HepG2 (cell line): ENCODE measurements around the gene TSSK6. TPM values are rescaled to one million over a fixed set of nuclear protein-coding genes. Genes with fewer than 3 reads are reported as not detected.

Experiments used
- ATAC-seq: fragments of 200-7000 bp; cut with Tn5 transposase; 3 replicates; pipeline ENCODE4 v1.9.1; 2020; ENCODE audit warnings: mild to moderate bottlenecking, moderate library complexity
- BruUV-seq: library from RNA; stranded (reverse); fragments of 400-500 nt; replicated peaks from 2 replicates; lab custom pipeline; 2021; lab: Mats Ljungman, UMichigan
- CTCF ChIA-PET: fragments of 300-600 bp; formaldehyde crosslinking; extraction: SDS; loops from one replicate; lab custom pipeline; 2021; ENCODE audit warnings: low total read pairs, inconsistent platforms, low intra/inter-chr PET ratio; lab: Yijun Ruan, JAX
- POLR2A ChIA-PET: fragments of 350-600 bp; sonication (Branson Sonifier 250); formaldehyde crosslinking; loops from one replicate; lab custom pipeline; 2020; ENCODE audit warnings: antibody characterized with exemption, inconsistent platforms; lab: Yijun Ruan, JAX
- DNase-seq: peaks from one replicate; pipeline ENCODE4 v3.0.0-alpha.2; 2015; ENCODE audit warnings: low spot score
- FAIRE-seq: peaks from 3 replicates; lab custom pipeline; 2011; peaks lifted over from hg19 to GRCh38; lab: Jason Lieb, UNC
- H2AFZ ChIP-seq: one replicate; pipeline ENCODE4 v1.6.1; 2011; ENCODE audit warnings: low read length, inconsistent platforms
- H3K27ac ChIP-seq: fragments of 300-600 bp; 3 replicates; pipeline ENCODE4 v1.8.0; 2011; ENCODE audit warnings: mixed run types, mild to moderate bottlenecking, mixed read lengths, low read length, inconsistent platforms; ENCODE audit not compliant: insufficient read depth; ENCODE audit errors: extremely low read length
- H3K27me3 ChIP-seq, 2 experiments: fragments of 200-600 bp in 1 of 2; 2 replicates in 1 of 2; 3 replicates in 1 of 2; pipeline versions ENCODE4 v1.6.0 to v1.8.0; 2011; ENCODE audit warnings: low read length in 2 of 2, mild to moderate bottlenecking in 2 of 2, moderate library complexity in 2 of 2, inconsistent platforms in 1 of 2; ENCODE audit not compliant: insufficient read depth in 2 of 2, control insufficient read depth in 1 of 2
- H3K36me3 ChIP-seq, 2 experiments: fragments of 200-600 bp in 1 of 2; replicated peaks in 1 of 2; 2 replicates in 1 of 2; 3 replicates in 1 of 2; pipeline versions ENCODE4 v1.5.1 to v1.8.0; 2011; ENCODE audit warnings: low read length in 2 of 2, inconsistent platforms in 1 of 2; ENCODE audit not compliant: insufficient read depth in 2 of 2, control insufficient read depth in 1 of 2
- H3K4me1 ChIP-seq: 2 replicates; pipeline ENCODE4 v1.5.1; 2012; ENCODE audit warnings: low read length, inconsistent platforms; ENCODE audit not compliant: insufficient read depth
- H3K4me2 ChIP-seq: 2 replicates; pipeline ENCODE4 v1.6.0; 2011; ENCODE audit warnings: low read depth, low read length, inconsistent platforms
- H3K4me3 ChIP-seq, 3 experiments: fragments of 200-600 bp in 1 of 3; sonication (generic), shearing (Covaris generic) in 1 of 3; replicated peaks in 1 of 3; 2 replicates each; pipeline ENCODE4 v1.5.1; 2011 to 2016; ENCODE audit warnings: low read length in 3 of 3, inconsistent platforms in 2 of 3, low read depth in 2 of 3, mild to moderate bottlenecking in 2 of 3, control low read depth in 1 of 3, mixed read lengths in 1 of 3; ENCODE audit not compliant: insufficient read depth in 1 of 3
- H3K79me2 ChIP-seq: one replicate; pipeline ENCODE4 v1.6.1; 2011; ENCODE audit warnings: low read length, inconsistent platforms; ENCODE audit not compliant: insufficient read depth
- H3K9ac ChIP-seq: 2 replicates; pipeline ENCODE4 v1.6.0; 2011; ENCODE audit warnings: mild to moderate bottlenecking, low read depth, low read length, inconsistent platforms; ENCODE audit not compliant: insufficient read depth
- H3K9me3 ChIP-seq: 2 replicates; pipeline ENCODE4 v1.5.1; 2012; ENCODE audit warnings: mild to moderate bottlenecking, low read length
- H4K20me1 ChIP-seq: 2 replicates; pipeline ENCODE4 v1.6.0; 2011; ENCODE audit warnings: inconsistent platforms, mild to moderate bottlenecking, low read length, moderate library complexity; ENCODE audit not compliant: insufficient read depth
- AGO2 ChIP-seq: fragments of 200-400 bp; formaldehyde crosslinking; optimal IDR thresholded peaks from 2 replicates; pipeline ENCODE3; 2017; ENCODE audit warnings: mild to moderate bottlenecking, low read depth, low read length, moderate library complexity
- ELF1 ChIP-seq: sonication (generic); formaldehyde crosslinking; IDR thresholded peaks from 2 replicates; pipeline ENCODE4 v1.4.0; 2020; ENCODE audit warnings: missing genetic modification reagents
- TERF1 ChIP-seq: sonication (generic); formaldehyde crosslinking; IDR thresholded peaks from 2 replicates; pipeline ENCODE4 v1.8.0; 2022; ENCODE audit warnings: mild to moderate bottlenecking, missing genetic modification reagents, moderate library complexity
- ZNF350 ChIP-seq: sonication (generic); formaldehyde crosslinking; IDR thresholded peaks from 2 replicates; pipeline ENCODE4 v1.4.0; 2020; ENCODE audit warnings: mild to moderate bottlenecking, low read depth, missing genetic modification reagents, borderline replicate concordance
- WGBS: methylation state at CpG from one replicate; pipeline ENCODE4 v1.1.6; 2017; ENCODE audit warnings: low lambda C conversion rate; 5-methylcytosine and 5-hydroxymethylcytosine counted together
- in situ Hi-C: cut with HindIII; loops from 2 replicates; pipeline ENCODE4 v1.10.0; 2017; ENCODE audit warnings: low pct_unique_long_range_greater_than_20kb; ENCODE audit not compliant: extremely low pct_ligation_motif_present
- intact Hi-C: fragments of 100-400 bp; cut with micrococcal nuclease; formaldehyde crosslinking; loops from one replicate; pipeline ENCODE4 v1.10.0; 2022; ENCODE audit not compliant: unreplicated experiment
- polyA plus RNA-seq, 8 experiments: library from polyadenylated mRNA; depleted of rRNA in 3 of 8; stranded (reverse) in 7 of 8; unstranded in 1 of 8; fragments of >200 nt; fragmentation: Illumina TruSeq in 4 of 8; extraction: Trizol in 4 of 8; gene quantifications; 2 replicates each; pipeline versions ENCODE4 v1.2.1 to v1.2.3, GENCODE V29; 2011 to 2016; ENCODE audit warnings: low read depth in 4 of 8, missing spikeins in 1 of 8, mixed read lengths in 1 of 8; ENCODE audit not compliant: insufficient read depth in 1 of 8
- total RNA-seq, 5 experiments: library from RNA; depleted of rRNA; stranded (reverse); fragments of >200 nt; fragmentation: Illumina TruSeq; extraction: Trizol; gene quantifications; 2 replicates each; pipeline ENCODE4 v1.2.3, GENCODE V29; 2016; ENCODE audit warnings: low read depth in 1 of 5

The TSSK6 gene
- total and polyA plus RNA-seq, 2 of the 13 experiments (the other 11 are each of a cell fraction or from before 2014, with no cell fraction given) = 0.71 to 1.2 TPM

GRCh38 chr19:19505669-19506326 is 9.6 kb downstream of the TSSK6 start:
- H2AFZ ChIP-seq = no peak overlapping the region
- in situ Hi-C loops (no loop called here), intact Hi-C loops (no loop called here)
- H4K20me1 ChIP-seq = no peaks in the 10 kb centered on the region; the same call in 1 of the 2 replicates
- no peak overlapping the region for H3K4me2 ChIP-seq
- ChIA-PET POLR2A (no interaction called here), CTCF (no interaction called here)
- peaks cover 18 to 52% of the 10 kb centered on the region in 2 experiments; a peak in 4 of 5 replicates for H3K36me3 ChIP-seq
- ATAC-seq (no peak), FAIRE-seq (no peak), DNase-seq (no peak)
- H3K4me1 ChIP-seq = no peaks in the 10 kb centered on the region
- BruUV-seq = no TSS peak
- no peaks in the 10 kb centered on the region for H3K9me3 ChIP-seq
- H3K4me3 ChIP-seq = no peak overlapping the region
- no peaks in the 10 kb centered on the region for H3K79me2 ChIP-seq
- H3K9ac ChIP-seq = no peak overlapping the region
- H3K27me3 ChIP-seq = no peaks in the 10 kb centered on the region
- 97% methylated on average over 25 of the region's 27 CpGs for WGBS
- no peak overlapping the region for H3K27ac ChIP-seq
- TF ChIP-seq ZNF350 (CRISPR knock-in tag) (no peak), AGO2 (peak; percentile 29)

GRCh38 chr19:19504754-19505668 is 10.3 kb downstream of the TSSK6 start:
- TF ChIP-seq TERF1 (no peak), ELF1 (CRISPR knock-in tag) (no peak), AGO2 (peak; percentile 57)
- no peak overlapping the region for H3K27ac ChIP-seq
- intact Hi-C loops = no loop called here
- H3K36me3 ChIP-seq = peaks cover 20 to 60% of the 10 kb centered on the region in 2 experiments; a peak in 4 of 5 replicates
- BruUV-seq = no TSS peak
- H3K4me1 ChIP-seq = no peaks in the 10 kb centered on the region
- WGBS = 98% methylated on average over 12 of the region's 23 CpGs
- H3K9ac ChIP-seq = no peak overlapping the region
- CTCF ChIA-PET = no interaction called here
- ATAC-seq (no peak), DNase-seq (no peak), FAIRE-seq (no peak)
- in situ Hi-C loops = no loop called here
- H4K20me1 ChIP-seq = no peaks in the 10 kb centered on the region; the same call in 1 of the 2 replicates
- no peak overlapping the region for H2AFZ ChIP-seq
- no peaks in the 10 kb centered on the region for H3K9me3 ChIP-seq
- no peak overlapping the region for H3K4me2 ChIP-seq
- POLR2A ChIA-PET = no interaction called here
- no peaks in the 10 kb centered on the region for H3K79me2 ChIP-seq
- no peak overlapping the region for H3K4me3 ChIP-seq
- H3K27me3 ChIP-seq = no peaks in the 10 kb centered on the region
